Stimulated activated CD8-positive, alpha-beta memory T cell treated with anti-CD3 and anti-CD28 coated beads, Interleukin-7, amount 100 ng/mL, for 48 hours (primary cell): ENCODE data around the gene DDX4.
"Not testable (repeated sequence)": the region's sequence is repeated elsewhere in the genome, so short reads cannot be mapped to it uniquely, and the experiment has no call there.

Source experiments
- DNase-seq, 2 donors: peaks; one replicate each; pipeline ENCODE4 v3.0.0-alpha.2; 2020; ENCODE audit warnings: low read depth in 1 of 2; ENCODE audit errors: extremely low read depth in 1 of 2

DDX4 gene

DNA sequence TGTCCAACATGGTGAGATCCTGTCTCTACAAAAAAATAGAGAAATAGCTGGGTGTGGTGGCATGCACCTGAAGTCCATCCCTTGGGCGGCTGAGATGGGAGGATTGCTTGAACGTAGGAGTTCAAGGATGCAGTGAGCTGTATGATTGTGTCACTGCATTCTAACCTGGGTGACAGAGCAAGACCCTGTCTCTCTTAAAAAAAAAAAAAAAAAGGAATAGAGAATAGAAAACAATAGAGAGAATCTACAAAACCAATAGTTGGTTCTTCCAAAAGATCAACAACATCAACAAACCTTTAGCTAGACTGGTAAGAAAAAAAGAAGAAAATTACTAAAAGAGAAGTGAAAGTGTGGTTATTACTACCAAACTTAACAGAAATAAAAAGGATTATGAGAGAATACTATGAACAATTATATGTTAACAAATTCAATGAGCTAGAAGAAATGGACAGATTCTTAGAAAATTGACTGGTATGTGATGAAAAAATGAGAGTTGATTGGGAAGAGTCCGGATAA is 17.6 kb upstream of the DDX4 start:
- no peak for DNase-seq

DNA sequence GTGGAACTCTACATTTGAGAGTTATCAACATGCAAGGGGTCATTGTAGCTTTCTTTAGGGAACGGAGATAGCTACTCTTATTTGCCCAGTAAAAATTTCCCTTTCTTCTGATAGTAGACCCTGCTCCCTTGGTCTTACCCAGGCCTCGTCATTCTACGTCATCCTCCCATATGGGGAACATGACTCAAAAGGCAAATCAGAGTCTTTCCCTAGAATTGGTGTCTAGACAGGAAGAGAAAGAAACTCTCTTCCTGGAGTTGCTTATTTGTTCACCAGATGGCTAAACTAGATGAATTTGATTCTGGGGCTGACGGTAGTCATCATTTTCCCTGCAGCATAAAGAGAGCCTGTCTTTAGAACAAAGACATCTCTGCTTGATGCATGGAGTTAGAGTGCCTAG is 13.6 kb upstream of the DDX4 start:
- DNase-seq: no peak

DNA sequence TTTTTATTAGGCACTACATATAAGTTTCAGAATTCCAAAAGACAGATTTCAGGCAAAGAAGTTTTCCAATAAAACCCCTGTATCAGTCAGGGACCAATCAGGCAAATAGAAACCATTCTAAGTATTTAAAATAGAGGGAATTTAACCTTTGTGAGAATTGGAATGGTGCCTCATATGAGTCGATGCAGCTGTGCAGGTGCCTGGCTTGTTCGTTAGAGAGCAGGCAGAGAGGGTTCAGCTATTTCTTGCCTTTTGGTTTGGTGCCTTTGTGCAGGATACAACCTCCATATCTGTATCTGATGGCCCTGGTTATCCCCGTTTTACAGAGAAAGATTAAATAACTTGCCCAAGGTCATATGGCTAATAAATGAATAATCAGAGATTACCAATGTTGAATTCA is 6.0 kb upstream of the DDX4 start:
- DNase-seq: no peak

DNA sequence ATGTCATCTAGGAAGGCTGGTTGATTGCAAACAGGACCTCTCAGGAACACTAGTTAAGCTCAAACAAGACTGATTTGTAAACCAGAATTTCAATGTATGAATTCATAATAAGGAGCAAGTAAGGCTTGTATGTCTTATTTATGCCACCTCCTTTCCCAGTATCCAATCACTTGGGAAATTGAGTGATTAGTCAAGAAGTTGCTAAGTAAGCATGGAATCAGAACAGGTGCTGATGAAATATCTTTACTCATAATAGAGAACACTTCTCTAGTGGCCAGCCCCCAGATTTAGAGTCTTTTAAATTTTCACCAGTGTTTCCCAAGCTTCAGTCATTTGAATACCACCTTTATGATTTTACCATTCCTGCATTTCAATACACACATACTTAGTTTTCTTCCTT is 5.3 kb upstream of the DDX4 start:
- no peak for DNase-seq

DNA sequence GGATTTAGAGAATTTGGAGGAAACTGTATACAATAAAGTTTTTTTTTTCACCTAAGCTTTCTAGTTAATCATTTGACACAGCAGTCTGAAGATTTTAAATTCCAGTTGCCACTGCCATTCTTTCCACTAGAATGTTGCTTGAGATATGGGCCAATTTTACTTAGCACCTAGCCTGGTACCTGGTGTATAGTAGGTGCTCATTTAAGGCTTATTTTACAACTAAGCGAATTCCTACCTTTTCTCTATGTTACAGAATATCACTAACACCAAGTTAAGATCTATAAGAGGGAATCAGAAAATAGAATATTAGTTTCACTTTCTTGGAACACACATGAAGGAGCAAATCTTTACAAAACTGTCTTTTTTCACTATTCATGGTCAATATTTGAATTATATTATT is 3.2 kb upstream of the DDX4 start:
- DNase-seq: no peak

DNA sequence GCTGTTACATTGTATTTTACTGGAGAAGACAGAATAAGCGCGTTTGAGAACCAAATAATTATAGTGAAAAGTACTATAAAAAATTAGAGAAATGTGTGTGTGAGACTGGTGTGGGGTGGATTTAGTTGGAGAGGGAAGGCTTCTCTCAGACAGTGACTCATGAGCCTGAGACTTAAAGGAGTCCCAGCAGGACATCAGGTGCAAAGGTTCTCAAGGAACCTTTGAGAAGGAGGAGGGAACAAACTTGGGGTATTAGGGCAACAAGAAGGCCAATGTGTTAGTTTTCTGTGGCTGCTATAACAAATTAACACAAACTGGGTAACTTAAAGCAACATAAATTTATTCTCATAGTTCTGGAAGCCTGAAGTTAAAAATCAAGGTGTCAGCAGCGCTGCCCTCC is 4.9 kb downstream of the DDX4 start:
- DNase-seq: no peak

DNA sequence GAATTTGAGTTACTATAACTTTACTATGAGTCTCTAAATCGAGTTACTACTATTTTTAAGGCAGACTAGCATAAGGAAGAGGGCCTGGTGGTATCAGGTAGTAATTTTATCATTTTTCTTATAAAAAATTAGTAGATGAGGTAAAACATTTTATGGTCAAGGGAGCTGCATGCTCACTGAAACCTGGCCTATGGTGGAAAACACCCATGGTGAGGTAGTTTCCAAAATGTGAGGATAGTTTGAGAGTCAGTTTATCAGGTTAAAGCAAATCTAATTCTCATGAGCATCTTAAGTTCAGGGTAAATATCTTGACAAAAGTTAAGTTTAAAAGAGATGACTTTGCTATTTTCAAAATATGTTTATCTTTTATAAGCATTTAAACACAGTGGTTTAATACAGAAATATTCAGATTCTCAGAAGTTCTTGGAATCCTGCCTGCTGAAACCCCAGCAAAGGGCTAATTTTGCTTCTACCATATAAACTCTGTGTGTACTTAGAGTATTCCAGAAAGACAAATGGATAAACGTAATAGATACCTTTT is 10.0 kb downstream of the DDX4 start:
- no peak for DNase-seq

DNA sequence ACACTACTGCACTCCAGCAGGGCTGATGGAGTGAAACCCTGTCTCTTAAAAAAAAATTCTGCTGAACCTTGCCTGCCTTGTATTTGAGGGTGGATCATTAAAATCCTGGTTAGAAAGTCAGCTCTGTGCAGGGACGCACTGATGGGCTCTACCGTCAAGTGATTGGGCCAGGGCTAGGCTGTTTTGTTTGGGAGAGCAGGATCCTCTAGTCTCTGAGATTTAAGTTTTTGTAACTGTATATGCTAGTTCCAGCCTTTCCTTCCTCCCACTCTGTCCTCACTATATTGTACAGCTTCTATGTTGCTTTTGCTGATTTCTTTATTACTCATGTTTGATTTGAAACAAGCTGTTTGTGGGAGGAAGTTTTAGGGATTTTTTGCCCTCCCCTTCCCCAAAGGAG is 11.5 kb downstream of the DDX4 start:
- DNase-seq: no peak

DNA sequence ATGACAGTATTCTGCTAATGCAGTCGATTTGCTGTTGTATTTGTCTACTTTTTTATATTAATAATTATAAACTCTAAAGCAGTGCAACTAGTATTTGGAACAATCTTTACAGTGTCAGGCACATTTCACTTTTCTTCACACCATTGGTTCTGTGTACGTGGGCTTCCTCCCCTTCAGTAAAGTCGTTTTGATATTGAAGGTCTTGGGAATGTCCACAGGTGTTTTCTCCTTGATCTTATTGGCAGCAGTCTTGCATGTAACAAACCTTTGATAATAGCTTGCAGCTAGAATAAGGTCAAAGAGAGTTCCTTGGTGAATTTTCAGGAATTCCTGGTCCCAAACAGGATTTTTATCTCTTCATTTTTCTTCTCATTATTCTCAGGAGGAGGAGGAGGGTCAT is 12.2 kb downstream of the DDX4 start:
- DNase-seq: no peak

DNA sequence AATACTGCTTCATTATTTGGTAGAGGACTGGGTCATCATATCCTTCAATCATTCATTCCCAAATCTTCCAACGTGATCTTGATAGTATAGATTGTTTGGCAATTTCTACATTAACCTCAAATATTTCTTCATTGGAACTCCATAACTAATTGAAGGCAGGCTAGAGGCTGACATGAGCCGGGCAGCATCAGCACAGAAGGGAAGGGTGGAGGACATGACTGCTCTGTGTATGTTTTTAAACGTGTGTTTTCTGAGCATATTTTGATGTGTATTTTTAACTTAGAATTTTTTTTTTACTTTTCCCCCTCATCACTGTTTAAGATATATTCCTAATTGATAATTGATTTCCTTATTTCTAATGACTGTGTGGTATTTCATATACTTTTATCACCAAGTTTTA is 12.6 kb downstream of the DDX4 start:
- DNase-seq: no peak

DNA sequence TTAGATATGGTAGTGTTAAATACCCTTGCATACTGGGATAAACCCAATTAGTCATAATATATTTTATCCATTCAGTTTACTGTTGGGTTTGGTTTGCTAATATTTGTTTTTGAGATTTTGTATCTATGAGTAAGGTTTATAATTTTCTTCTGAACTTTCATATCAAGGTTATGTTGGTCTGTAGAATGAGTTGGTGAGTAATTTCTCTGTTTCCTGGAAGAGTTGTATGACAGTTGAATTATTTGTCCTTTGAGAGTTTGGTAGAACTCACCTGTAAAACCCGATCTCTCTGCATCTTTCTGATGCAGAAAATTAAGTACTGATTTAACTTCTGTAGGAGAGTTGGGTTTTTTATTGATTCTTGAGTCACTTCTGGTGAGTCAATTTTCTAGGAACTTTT is 20.4 kb downstream of the DDX4 start:
- DNase-seq: no peak

DNA sequence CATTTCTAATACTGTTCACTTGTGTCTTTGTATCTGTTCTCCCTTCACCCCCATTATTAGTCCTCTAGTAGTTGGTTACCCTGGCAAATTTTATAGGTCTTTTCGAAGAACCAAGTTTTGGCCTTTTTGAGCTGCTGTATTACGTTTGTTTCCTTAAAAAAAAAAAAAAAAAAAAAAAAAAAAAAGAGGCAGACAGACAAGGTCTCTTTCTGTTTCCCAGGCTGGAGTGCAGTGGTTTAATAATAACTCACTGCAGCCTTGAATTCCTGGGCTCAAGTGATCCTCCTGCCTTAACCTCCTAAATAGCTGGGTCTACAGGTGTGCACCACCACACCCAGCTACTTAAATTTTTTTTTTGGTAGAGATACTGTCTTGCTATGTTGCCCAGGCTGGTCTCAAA is 20.9 kb downstream of the DDX4 start:
- DNase-seq: no peak

DNA sequence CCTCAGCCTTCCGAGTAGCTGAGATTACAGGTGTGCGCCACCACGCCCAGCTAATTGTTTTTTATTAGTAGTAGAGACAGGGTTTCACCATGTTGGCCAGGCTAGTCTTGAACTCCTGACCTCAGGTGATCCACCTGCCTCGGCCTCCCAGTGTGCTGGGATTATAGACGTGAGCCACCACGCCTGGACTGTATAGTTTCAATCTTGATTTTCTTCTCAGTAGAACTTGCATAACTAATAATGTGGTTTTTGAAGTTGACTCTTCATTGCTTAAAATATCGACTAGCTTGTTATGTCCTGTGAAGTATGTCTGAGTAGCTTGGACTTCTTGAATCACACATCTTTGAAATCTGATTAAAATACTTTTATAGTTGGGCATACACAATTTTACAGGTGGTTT is 23.9 kb downstream of the DDX4 start:
- DNase-seq: not testable (repeated sequence)

DNA sequence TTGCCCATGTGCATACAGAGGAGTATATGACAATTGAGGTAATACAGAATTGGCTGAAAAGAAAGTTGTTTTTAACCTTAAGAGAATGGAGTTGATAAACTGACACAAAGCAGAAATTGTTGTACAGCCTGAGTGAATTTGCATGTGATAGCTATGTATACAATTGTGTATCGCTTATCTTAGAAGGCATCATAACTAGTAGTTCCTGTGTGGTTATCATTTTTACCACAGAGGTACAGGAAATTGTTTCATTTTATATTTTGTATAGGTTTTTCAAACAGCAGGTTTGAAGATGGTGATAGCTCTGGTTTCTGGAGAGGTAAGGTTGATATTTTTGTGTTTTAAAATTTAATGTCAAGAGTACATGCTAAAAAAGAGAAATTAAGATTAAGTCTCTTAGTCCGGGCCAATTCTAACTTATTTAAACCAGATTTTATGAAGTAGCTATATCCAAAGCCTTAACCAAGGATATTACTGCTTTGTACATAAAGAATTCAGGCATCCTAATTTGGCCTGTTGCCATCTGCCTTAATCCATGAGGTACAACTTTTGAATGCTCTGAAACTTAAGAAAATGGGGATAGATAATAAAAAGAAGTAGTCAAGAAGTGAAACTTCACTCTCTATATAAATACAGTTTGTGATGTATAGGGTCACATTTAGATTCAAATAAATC is 26.0 kb downstream of the DDX4 start:
- no peak for DNase-seq

DNA sequence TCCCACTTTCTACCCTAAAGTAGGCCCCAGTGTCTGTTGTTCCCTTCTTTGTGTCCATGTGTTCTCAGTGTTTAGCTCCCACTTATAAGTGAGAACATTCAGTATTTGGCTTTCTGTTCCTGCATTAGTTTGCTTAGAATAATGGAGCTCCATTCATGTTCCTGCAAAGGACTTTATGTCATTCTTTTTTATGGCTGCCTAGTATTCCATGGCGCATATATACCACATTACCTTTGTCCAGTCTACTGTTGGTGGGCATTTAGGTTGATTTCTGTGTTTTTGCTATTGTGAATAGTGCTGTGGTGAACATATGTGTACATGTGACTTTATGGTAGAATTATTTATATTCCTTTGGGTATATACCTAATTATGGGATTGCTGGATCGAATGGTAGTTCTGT is 30.4 kb downstream of the DDX4 start:
- DNase-seq: no peak

DNA sequence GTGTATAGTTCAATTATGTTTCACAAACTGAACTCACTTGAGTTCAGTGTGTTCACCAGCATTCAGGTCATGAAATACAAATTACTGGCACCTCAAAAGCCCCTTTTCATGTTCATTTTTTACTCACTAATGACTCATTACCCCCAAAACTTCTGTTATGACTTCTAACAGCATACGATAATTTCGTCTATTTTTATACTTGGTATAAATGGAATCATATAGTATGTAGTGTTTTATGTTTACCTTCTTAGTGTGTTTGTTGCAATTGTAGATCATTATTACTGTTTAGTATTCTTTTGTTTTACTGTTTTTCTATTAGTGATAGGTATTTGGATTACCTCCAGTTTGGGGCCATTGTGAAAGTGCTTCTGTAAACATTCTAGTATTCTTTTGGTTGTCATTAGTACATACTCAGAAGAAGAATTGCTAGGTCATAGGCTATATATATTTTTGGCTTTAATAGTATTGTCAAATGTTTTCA is 33.4 kb downstream of the DDX4 start:
- DNase-seq: no peak

DNA sequence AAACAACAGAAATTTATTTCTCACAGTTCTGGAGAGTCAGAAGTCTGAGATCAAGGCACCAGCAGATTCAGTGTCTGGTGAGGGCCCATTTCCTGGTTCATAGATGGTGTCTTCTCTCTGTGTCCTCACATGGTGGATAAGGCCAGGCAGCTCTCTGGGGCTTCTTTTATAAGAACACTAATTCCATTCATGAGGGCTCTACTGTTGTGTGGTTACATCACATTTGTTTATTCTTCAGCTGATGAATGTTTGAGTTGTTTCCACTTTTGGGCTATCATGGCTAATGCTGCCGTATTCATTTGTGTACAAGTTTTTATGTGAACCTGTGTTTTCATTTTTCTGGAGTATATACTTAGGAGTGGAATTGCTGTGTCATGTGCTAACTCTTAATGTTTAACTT is 35.2 kb downstream of the DDX4 start:
- DNase-seq: no peak

DNA sequence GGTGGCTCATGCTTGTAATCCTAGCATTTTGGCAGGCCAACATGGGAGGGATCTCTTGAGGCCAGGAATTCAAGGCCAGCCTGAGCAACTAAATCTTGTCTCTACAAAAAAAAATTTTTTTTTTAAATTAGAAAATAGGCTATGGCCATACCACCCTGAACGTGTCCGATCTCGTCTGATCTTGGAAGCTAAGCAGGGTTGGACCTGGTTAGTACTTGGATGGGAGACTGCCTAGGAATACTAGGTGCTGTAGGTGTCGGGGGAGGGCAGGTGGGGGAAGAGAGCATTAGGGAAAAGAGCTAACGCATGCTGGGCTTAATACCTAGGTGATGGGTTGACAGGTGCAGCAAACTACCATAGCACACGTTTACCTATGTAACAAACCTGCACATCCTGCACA is 39.5 kb downstream of the DDX4 start:
- no peak for DNase-seq

DNA sequence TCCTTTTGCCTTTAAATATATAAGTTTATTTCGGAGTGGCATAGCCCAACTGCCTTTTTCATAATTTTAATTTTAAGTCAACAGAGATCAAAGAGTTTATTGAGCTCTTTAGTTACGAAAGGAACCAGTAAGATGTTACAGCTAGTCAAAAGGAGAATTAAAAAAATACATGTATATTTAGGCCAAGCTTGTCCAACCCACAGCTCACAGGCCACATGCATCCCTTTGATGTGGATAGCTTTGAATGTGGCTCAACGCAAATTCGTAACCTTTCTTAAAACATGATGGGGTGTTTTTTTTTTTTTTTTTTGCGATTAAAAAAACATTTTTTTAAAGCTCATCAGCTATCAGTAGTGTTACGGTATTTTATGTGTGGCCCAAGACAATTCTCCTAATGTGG is 63.1 kb downstream of the DDX4 start:
- no peak for DNase-seq

DNA sequence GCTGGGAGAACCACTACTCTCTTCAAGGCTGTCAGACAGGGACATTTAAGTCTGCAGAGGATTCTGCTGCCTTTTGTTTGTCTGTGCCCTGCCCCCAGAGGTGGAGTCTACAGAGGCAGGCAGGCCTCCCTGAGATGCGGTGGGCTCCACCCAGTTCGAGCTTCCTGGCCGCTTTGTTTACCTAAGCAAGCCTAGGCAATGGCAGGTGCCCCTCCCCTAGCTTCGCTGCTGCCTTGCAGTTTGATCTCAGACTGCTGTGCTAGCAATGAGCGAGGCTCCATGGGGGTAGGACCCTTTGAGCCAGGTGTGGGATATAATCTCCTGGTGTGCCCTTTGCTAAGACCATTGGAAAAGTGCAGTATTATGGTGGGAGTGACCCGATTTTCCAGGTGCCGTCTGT is 71.0 kb downstream of the DDX4 start:
- not testable (repeated sequence) for DNase-seq

DNA sequence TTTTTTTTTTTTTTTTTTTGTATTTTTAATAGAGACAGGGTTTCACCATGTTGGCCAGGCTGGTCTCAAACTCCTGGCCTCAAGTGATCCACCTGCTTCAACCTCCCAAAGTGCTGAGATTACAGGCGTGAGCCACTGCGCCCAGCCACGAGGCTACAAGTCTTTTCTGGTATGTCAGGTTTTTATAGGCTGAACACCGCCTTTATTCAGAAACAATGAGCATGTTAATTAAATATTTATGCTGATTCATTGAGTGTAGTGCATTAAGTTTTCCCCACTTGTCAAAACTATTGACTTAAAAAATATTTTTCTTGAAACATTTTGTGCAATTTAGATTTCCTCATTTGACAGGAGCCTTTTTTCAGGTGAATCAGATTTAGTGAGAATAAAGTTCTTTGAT is 78.1 kb downstream of the DDX4 start:
- not testable (repeated sequence) for DNase-seq

DNA sequence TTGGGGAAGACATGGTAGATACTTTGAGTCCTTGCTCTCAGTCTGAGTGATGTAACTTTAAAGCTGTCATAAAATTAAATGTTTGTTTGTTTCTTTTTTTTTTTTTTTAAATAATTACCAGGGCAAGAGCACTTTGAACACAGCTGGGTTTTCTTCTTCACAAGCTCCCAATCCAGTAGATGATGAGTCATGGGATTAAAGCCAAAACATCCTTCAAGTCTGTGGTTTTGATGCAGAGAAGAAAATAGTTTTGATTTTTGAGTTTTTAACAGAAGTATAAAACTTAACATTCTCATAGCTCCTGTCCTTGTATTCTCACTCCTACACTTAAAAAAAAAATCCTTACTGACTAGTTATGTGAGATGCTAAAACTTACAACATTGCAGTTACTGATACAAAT is 78.5 kb downstream of the DDX4 start:
- no peak for DNase-seq

DNA sequence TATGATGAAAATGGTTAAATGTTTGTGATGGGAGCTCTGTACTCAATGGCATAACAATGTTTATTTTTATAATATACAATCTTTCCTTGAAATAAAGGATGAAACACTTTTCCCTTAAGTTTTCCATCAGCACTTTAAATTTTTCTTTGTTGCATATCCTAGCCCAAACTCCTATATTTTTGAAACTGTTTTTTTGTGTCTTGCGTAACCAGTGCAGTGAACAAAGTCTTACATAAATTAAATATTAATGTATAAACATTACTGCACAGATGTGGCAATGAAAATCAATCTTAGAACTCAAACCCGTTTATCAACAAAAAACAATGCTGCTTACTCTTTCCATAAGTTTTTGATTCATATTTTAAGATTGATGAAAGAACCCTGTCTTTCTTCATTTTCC is 79.2 kb downstream of the DDX4 start:
- no peak for DNase-seq
